ENCODE measurements around the gene AMN. TPM values are rescaled to one million over a fixed set of nuclear protein-coding genes. Genes with fewer than 3 reads are reported as not detected.

AMN gene
- total RNA-seq, 3 donors from 2014 or later = 128 to 486 (median 198) TPM

GRCh38 chr14:102969901-102970300 lies 47.4 kb downstream of the AMN start:
- H3K4me1 ChIP-seq (ENCODE audit: low read depth) = no peaks in the 10 kb centered on the region
- ATAC-seq (no peak), DNase-seq (no peak)
- intact Hi-C loops (cut with DNase I, micrococcal nuclease) = no loop called here
- no peaks in the 10 kb centered on the region for H3K9me3 ChIP-seq
- H3K36me3 ChIP-seq (ENCODE audit: low read depth) = peaks cover 8% of the 10 kb centered on the region
- no peak for TF ChIP-seq CTCF (IDR thresholded peaks at IDR 0.05)
- H3K4me3 ChIP-seq = no peak overlapping the region

- DNase-seq (no peak), ATAC-seq (no peak)
- Histone ChIP-seq H3K4me1 (ENCODE audit: low read depth) (no peaks in the 10 kb centered on the region), H3K9me3 (no peaks in the 10 kb centered on the region), H3K4me3 (no peak overlapping the region), H3K36me3 (ENCODE audit: low read depth) (peaks cover 11% of the 10 kb centered on the region)
- no peak for TF ChIP-seq CTCF (IDR thresholded peaks at IDR 0.05)
- intact Hi-C loops (cut with DNase I, micrococcal nuclease) = no loop called here
Observed at GRCh38 chr14:102970496-102970895, 48.0 kb downstream of the AMN start.

GRCh38 chr14:102971314-102971713 lies 48.9 kb downstream of the AMN start:
- Histone ChIP-seq H3K9me3 (no peaks in the 10 kb centered on the region), H3K36me3 (ENCODE audit: low read depth) (peaks cover 15% of the 10 kb centered on the region), H3K4me3 (no peak overlapping the region), H3K4me1 (ENCODE audit: low read depth) (no peaks in the 10 kb centered on the region)
- ATAC-seq (no peak), DNase-seq (no peak)
- no peak for TF ChIP-seq CTCF (IDR thresholded peaks at IDR 0.05)
- intact Hi-C loops (cut with DNase I, micrococcal nuclease) = no loop called here

GRCh38 chr14:102971836-102972606 lies 49.6 kb downstream of the AMN start:
- no peak for ATAC-seq
- Histone ChIP-seq H3K36me3 (ENCODE audit: low read depth) (peaks cover 15% of the 10 kb centered on the region), H3K4me3 (no peak overlapping the region), H3K4me1 (ENCODE audit: low read depth) (no peaks in the 10 kb centered on the region), H3K9me3 (no peaks in the 10 kb centered on the region)
- TF ChIP-seq CTCF (IDR thresholded peaks at IDR 0.05) = no peak
- intact Hi-C loops (cut with DNase I, micrococcal nuclease) = no loop called here
- DNase-seq = no peak

- no peaks in the 10 kb centered on the region for H3K9me3 ChIP-seq
- H3K4me3 ChIP-seq = no peak overlapping the region
- intact Hi-C loops (cut with DNase I, micrococcal nuclease) = no loop called here
- no peak for DNase-seq
- H3K4me1 ChIP-seq (ENCODE audit: low read depth) = no peaks in the 10 kb centered on the region
- ATAC-seq = no peak
- H3K36me3 ChIP-seq (ENCODE audit: low read depth) = peaks cover 15% of the 10 kb centered on the region
- TF ChIP-seq CTCF (IDR thresholded peaks at IDR 0.05) = no peak
Observed at GRCh38 chr14:102973706-102974285, 51.3 kb downstream of the AMN start.
